GM21786 (cell line): ENCODE results near the gene CHRNB2.
"Not testable (repeated sequence)": the region's sequence is repeated elsewhere in the genome, so short reads cannot be mapped to it uniquely, and the experiment has no call there.

Experiments
- ATAC-seq: cut with Tn5 transposase; IDR thresholded peaks from one replicate; pipeline ENCODE4 v1.9.1; 2021; ENCODE audit not compliant: unreplicated experiment

The CHRNB2 gene, protein sequence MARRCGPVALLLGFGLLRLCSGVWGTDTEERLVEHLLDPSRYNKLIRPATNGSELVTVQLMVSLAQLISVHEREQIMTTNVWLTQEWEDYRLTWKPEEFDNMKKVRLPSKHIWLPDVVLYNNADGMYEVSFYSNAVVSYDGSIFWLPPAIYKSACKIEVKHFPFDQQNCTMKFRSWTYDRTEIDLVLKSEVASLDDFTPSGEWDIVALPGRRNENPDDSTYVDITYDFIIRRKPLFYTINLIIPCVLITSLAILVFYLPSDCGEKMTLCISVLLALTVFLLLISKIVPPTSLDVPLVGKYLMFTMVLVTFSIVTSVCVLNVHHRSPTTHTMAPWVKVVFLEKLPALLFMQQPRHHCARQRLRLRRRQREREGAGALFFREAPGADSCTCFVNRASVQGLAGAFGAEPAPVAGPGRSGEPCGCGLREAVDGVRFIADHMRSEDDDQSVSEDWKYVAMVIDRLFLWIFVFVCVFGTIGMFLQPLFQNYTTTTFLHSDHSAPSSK

GRCh38 chr1:154567386-154568156 lies at the start of gene CHRNB2:
Gene CHRNB2 (plus strand): TSS chr1:154567778. CDS start chr1:154568045, 267 bp downstream.
- no peak for ATAC-seq

DNA sequence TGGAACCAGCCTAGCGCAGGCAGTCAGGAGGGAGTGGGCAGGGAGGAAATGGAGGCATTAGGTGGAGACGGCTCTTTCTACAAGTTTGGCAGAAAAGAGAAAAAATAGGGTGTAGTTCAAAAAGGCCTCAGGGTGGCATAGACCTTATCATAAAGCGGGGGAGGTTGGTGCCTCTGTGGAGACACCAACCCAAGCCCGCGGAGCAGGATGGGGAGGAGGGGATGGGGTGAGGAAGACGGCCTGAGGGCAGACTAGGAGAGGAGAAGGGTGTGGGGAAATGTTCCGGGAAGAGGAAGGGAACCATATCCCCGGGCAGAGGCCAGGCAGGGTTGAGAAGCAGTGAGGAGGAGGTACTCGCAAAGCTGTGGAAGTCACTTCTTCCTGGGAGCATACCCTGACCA lies 48.0 kb upstream of the CHRNB2 start:
- ATAC-seq = no peak

DNA sequence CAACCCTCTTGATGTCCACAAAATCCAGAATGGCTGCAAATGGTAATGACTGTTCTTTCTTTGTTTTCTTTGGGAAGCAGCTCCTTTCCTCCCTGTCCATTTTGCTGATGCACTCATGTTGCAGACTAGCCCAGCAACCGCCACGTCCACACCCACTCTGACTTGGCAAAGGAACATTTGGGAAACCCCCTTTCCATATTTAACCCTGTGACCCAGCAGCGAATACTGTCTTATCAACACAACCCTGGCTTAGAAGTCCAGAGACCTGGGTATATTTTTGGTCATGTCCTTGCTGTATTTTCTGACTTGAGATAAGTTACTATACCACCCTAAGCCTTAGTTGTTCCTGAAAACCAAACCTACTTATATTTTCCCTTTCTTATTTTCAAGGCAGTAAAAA lies 47.2 kb upstream of the CHRNB2 start:
- ATAC-seq = no peak

DNA sequence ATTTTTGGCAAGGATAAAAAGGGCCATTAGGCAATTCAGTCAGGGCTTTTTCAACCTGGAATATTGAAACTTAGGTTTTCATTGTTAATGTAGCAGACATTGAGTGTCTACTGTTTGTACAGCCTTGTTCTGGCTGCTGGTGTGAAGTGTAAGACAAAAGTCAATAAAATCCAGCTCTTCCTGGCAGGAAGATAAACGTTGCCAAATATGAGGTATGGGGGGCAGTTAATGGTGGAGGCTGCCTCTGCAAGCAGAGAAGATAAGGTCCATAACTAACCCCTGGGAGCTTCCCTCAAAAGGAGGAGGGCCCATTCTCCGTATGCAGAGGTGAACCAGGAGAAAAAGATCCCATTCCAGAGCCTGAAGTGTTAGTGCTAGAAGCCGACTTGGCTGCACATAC lies 45.9 kb upstream of the CHRNB2 start:
- ATAC-seq = no peak

DNA sequence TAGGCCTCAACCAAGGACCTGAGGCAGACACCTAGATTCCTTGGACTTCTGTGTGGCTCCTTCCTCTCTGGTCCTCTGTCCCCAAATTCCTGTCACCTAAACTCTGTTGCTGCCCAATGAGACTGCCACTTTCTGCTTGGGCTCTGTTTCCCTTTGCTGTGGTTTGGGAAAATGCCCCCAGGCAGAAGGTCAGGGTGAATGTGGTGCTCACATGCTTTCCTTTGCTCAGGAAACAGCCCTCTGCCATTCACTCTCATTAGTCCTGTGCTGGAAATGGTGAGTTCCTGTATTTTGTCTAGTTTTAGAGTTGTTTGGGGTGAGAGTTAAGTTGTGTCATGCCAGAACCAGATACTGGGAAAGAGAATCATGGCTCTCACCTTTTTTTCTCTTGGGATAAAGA lies 42.7 kb upstream of the CHRNB2 start:
- no peak for ATAC-seq

DNA sequence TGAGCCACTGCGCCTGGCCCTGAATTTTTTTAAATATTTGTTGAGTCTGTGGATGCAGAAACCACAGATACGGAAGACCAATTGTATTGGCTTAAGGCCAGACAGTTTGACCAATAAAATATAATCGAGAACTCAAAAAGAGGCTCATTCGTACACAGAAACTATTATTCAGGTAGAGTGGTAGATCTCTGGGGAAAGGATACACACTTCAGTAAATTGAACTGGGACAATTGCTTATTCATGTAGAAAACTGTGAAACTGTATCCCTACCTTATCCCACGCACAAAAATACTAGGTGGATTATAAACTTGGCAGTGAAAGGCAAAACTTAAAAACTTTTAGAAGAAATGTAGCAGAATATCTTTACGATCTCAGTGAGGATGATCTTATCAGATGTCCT lies 40.4 kb upstream of the CHRNB2 start:
- no peak for ATAC-seq

DNA sequence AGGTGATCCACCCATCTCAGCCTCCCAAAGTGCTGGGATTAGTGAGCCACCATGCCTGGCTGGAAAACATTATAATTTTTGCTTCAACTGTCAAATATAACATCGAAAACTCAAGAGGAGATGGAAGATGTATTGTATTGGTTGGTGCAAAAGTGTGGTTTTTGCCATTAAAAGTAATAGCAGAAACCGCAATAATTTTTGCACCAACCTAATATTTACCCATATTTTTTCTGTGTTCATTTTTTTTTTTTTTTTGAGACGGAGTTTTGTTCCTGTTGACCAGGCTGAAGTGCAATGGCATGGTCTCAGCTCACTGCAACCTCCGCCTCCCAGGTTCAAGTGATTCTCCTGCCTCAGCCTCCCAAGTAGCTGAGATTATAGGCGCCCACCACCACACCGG lies 38.3 kb upstream of the CHRNB2 start:
- ATAC-seq = no peak

DNA sequence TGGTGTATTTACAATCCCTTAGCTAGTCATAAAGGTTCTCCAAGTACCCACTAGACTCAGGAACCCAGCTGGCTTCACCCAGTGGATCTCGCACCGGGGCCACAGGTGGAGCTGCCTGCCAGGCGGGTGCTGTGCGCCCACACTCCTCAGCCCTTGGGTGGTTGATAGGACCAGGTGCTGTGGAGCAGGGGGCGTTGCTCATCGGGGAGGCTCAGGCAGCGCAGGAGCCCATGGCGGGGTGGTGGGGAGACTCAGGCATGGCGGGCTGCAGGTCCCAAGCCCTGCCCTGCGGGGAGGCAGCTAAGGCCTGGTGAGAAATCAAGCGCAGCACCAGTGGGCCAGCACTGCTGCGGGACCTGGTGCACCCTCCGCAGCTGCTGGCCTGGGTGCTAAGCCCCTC lies 35.6 kb upstream of the CHRNB2 start:
- ATAC-seq = not testable (repeated sequence)

DNA sequence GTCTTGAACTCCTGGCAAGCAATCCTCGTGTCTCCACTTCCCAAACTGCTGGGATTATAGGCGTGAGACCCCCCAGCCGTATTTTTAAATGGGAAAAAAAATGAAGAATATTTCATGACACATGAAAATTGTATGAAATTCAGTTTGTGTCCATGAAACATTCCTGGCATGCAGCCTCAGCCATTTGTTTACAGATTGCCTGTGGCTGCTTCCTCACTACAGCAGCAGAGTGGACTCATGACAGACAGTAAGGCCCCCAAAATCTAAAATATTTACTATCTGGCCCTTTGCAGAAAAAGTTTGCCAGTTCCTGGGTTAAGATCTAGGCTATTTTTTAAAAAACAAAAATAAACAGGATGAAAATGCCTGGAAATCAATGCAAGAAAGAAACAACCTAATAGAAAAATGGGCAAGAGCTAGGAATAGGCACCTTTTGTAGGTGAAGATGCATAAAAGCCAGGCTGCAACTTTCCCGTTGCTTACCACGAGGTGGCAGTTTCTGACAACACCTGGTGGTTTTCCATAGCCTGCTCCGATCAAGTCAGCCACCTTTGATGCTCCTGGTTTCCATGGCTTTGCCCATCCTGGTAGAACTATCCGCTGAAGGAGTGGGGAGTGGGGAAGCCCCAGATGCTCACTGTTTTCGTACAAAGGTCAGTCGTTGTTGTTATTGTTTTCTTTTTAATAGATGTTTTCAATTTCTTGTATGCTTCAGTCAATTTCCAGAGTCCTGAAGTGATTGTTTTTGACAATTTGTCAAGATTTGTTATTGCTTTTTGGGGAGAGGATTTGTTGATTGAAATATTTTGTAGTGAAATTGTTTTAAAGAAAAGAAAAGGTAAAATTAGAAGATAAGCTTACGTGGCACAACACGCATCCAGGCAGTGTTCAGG lies 33.4 kb upstream of the CHRNB2 start:
- no peak for ATAC-seq

DNA sequence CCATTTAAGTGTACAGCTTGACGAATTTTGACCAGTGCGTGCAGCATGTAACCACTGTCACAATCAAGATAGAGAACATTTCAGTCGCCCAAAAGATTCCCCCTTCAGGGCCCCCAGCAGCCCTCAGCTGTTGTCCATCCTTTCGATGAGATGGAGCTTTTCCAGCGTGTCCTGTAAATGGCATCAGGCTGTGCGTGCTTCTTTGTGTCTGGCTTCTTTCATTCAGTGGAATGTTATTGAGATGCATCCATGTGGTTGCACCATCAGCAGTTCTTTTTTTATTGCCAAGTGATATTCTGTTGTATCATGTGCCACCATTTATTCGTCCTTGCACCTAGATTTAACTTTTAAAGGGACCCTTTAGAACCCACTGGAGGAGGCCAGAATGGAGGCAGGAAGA lies 31.0 kb upstream of the CHRNB2 start:
- no peak for ATAC-seq

DNA sequence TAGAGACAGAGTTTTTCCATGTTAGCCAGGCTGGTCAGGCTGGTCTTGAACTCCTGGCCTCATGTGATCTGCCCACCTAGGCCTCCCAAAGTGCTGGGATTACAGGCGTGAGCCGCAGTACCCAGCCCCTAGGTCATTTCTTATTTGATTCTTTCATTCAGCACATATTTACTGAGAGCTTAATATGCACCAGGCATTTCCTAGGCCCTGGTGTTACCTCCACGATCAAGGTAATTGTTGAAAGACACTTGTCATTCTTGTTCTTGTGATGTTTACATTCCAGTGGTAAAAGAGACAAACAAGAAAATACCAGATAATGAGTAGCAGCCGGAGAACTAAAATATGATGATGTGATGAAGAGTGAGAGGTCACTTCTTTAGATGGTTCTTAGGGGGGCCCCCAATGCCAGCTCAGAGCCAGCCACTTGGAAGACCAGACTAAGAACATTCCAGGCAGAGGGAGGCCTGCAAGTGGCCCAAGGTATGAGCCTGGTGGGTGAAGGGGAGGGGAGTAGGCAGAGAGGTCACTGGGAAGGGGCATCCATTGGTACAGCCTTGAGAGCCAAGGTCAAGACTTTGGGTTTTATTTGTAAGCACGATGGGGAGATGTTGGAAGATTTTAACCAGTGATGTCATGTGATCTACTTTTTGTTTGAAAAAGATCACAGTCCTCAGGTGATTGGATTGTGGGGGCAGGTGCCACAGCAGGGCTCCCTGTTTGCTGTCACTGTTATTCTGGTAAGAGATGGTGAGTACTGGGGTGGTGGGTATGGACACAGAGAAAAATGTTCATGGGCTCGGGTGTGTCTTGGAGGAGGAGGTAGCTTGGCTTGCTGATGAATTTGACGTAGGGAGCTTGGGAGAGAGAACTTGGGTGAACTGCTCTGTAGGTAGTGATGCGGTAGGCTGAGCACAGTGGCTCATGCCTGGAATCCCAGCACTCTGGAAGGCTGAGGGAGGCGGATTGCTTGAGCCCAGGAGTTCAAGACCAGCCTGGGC lies 27.8 kb upstream of the CHRNB2 start:
- ATAC-seq = no peak

- no peak for ATAC-seq
Measured at GRCh38 chr1:154541231-154541630, 26.3 kb upstream of the CHRNB2 start.

- ATAC-seq = no peak
Measured at GRCh38 chr1:154546264-154547063, 21.1 kb upstream of the CHRNB2 start.

DNA sequence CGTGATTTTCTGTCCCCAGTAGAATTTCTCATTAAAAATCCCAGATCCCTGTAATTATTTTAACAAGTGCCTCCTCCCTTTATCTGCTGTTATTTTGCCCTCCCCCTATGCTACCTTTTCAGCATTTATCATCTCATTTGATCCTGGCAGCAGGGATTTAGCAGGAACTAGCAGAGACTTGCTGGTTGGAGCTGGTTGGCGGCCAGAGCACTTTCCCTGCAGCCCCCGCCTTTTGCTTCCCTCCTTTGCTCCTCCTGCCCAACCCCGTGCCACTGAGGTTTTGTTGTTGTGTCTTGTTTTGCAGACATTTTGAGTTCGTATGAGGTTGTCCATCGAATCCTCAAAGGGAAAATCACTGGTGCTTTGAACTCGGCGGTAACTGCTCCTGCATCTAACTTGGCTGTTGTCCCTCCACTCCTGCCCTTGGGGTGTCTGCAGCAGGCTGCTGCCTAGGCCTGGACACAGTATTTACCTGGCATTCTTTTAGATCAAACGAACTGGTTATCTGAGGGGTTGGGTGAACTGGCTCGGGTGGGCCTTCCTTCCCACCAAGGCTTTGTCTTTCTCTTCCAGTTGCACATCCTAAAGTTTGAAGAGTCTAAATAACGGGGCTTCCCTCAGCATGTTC lies 20.4 kb upstream of the CHRNB2 start:
- ATAC-seq = no peak

DNA sequence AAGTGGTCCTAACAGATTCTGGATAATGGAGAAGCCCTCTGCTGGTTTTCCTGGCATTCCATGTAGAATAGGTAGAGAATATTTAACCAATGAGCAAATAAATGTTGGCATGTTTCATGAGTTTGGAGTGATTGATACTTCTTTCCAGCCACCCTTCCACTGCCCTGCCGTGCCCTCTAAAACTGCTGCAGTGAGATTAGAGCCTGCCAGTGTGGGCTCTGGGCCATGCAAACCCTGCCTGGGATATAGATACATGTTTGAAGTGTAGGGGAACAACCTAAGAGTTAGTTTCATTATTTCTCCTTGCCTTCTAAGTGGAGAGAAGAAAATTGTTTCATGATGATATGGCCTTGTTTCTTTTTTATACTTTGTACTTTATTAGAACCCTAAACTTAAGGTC lies 19.6 kb upstream of the CHRNB2 start:
- no peak for ATAC-seq

- no peak for ATAC-seq
Measured at GRCh38 chr1:154549202-154549770, 18.3 kb upstream of the CHRNB2 start.

- ATAC-seq = no peak
Measured at GRCh38 chr1:154550070-154550469, 17.5 kb upstream of the CHRNB2 start.

DNA sequence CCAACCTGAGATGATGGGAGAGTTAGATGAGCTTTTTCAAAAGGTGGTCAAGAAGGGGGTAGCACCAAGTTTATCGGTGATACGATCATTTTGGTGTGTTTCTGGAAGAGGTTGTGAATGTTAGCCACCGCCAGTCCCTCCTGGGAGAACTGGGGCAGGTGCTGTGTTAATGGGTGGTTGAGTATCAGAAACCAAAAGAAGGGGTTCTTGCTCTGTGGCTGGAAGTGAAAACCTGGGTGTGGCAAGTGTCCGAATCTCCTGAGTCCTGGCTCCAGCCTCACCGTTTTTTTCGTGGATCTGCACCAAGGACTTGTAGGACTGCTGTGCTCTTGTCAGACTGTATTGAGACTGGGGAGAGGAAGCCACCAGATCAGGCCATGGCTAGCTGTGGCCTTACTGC lies 16.9 kb upstream of the CHRNB2 start:
- ATAC-seq = no peak
